RWPE1 (cell line): ENCODE results near the gene SHC3.

Source experiments
- CTCF ChIA-PET: fragments of 350-600 bp; sonication (Branson Sonifier 250); formaldehyde crosslinking; extraction: SDS; loops from one replicate; lab custom pipeline; 2021; lab: Yijun Ruan, JAX
- POLR2A ChIA-PET: fragments of 400-600 bp; formaldehyde crosslinking; extraction: SDS; loops from one replicate; lab custom pipeline; 2020; ENCODE audit warnings: antibody characterized with exemption; ENCODE audit not compliant: low non-redundant PET; lab: Yijun Ruan, JAX
- DNase-seq: peaks from one replicate; pipeline ENCODE4 v3.0.0; 2012; ENCODE audit warnings: low spot score
- H3K27ac ChIP-seq: fragments of 450-650 bp; 2 replicates; pipeline ENCODE4 v1.5.1; 2017
- CTCF ChIP-seq: fragments of 450-650 bp; conservative IDR thresholded peaks from 2 replicates; pipeline ENCODE4 v1.5.1; 2017; ENCODE audit warnings: low read depth, mild to moderate bottlenecking

The SHC3 gene

GRCh38 chr9:89109666-89110065, 69.0 kb downstream of the SHC3 start:
- DNase-seq, result no peak
- POLR2A ChIA-PET, result no interaction called here
- no peak overlapping the region for H3K27ac ChIP-seq
- CTCF ChIA-PET, result no interaction called here
- TF ChIP-seq CTCF, result no peak

- TF ChIP-seq CTCF, result no peak
- H3K27ac ChIP-seq, result no peak overlapping the region
- POLR2A ChIA-PET, result no interaction called here
- CTCF ChIA-PET, result no interaction called here
- no peak for DNase-seq
These were observed 71.2 kb downstream of the SHC3 start for GRCh38 chr9:89107406-89107805.

DNA sequence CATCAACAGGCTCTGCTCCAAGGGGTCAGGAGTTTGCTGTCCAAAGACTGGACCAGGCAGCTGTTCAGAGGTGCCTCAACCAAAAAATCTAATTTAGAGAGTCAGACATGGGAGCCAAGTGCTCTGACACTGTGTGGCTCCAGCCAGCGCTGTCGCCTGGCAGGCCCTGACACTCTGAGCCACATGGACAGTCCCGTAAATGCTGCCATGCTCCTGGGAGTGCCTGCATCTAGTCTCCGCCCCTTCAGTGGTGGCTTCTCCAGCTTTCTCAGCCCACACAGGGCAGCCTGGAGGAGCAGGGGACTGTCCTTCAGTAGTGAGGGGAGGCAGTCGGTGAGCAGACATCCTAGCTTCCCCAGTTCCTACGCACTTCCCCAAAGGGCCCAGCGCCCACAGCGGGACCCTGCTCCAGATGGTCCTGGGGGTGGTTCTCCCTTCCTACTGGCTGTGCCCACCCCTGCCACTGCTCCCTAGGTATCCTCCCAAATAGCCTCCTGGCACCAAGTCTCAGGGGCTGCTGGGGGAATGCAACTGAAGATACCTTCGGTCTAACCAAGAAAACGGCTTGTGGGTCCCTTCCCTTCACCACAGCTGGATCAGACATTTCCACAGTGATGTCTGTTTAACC, 72.3 kb downstream of the SHC3 start:
- CTCF ChIA-PET, result no interaction called here
- H3K27ac ChIP-seq, result no peak overlapping the region
- POLR2A ChIA-PET, result no interaction called here
- no peak for TF ChIP-seq CTCF
- DNase-seq, result no peak

DNA sequence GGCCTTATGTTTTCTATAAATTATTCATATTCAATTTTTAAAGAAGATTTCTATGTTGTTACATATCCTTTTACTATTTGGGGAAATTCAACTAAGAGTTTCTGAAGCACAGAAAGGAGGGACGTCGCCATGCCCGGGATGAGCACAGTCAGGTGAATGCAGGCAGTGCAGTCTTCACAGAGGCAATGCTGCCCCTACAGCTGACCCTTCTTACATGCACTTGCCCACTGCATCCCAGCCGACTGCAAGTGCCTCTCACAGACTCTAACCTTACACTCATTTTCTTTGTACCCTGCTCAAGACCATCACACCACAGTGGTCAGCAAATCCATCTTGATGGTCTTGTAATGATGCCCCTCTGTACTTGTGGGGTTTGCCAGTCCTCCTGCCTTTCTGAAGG, 73.8 kb downstream of the SHC3 start:
- CTCF ChIA-PET, result no interaction called here
- H3K27ac ChIP-seq, result no peak overlapping the region
- DNase-seq, result no peak
- POLR2A ChIA-PET, result no interaction called here
- no peak for TF ChIP-seq CTCF

DNA sequence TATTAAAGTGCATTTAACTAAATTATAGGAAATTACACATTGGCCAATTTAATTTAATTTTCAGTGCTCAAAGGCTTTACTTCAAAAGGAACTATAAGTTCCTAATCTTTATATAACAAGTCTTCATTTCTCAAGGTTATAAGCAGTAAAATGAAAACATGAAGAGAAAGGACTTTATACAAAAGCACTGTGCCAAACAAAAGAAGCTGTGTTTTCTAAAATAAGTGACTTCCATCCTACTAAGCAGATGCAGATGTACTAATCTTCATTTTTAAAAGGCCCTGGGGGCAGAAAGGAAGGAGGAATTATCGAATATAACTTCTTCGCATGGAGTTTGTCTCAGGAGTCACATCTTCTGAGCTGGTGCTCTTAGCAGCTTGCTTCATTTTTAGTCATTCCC, 81.4 kb downstream of the SHC3 start:
- no peak for TF ChIP-seq CTCF
- ChIA-PET CTCF (no interaction called here), POLR2A (no interaction called here)
- DNase-seq, result no peak
- H3K27ac ChIP-seq, result no peak overlapping the region

GRCh38 chr9:89096807-89097206, 81.8 kb downstream of the SHC3 start:
- ChIA-PET CTCF (no interaction called here), POLR2A (no interaction called here)

More at GRCh38 chr9:89096807-89097206, 81.8 kb downstream of the SHC3 start:
- no peak for DNase-seq
- no peak for TF ChIP-seq CTCF
- no peak overlapping the region for H3K27ac ChIP-seq
